Endothelial cell (in vitro differentiated cells): ENCODE data around the gene APBB1. TPM values are rescaled to one million over a fixed set of nuclear protein-coding genes. Genes with fewer than 3 reads are reported as not detected.

ENCODE experiments used
- DNase-seq: peaks from one replicate; pipeline ENCODE4 v3.0.0; 2021; ENCODE audit warnings: low spot score
- H3K27ac Mint-ChIP-seq: one replicate; pipeline ENCODE4 v1.8.0; 2021; ENCODE audit warnings: mixed read lengths, inconsistent platforms; ENCODE audit not compliant: unreplicated experiment
- H3K27me3 Mint-ChIP-seq: one replicate; pipeline ENCODE4 v1.8.0; 2021; ENCODE audit warnings: mild to moderate bottlenecking, moderate library complexity, mixed read lengths, inconsistent platforms; ENCODE audit not compliant: unreplicated experiment
- H3K36me3 Mint-ChIP-seq: one replicate; pipeline ENCODE4 v1.8.0; 2021; ENCODE audit warnings: mild to moderate bottlenecking, low read depth, mixed read lengths, inconsistent platforms; ENCODE audit not compliant: unreplicated experiment
- H3K4me1 Mint-ChIP-seq: one replicate; pipeline ENCODE4 v1.8.0; 2021; ENCODE audit warnings: mild to moderate bottlenecking, mixed read lengths, inconsistent platforms; ENCODE audit not compliant: unreplicated experiment
- H3K4me3 Mint-ChIP-seq: one replicate; pipeline ENCODE4 v1.8.0; 2021; ENCODE audit warnings: mild to moderate bottlenecking, mixed read lengths, inconsistent platforms; ENCODE audit not compliant: unreplicated experiment
- H3K9me3 Mint-ChIP-seq: one replicate; pipeline ENCODE4 v1.8.0; 2021; ENCODE audit warnings: mixed read lengths, inconsistent platforms; ENCODE audit not compliant: unreplicated experiment
- CTCF ChIP-seq: fragments of 200-600 bp; sonication (generic); IDR thresholded peaks from one replicate; pipeline ENCODE4 v1.5.0; 2021; ENCODE audit warnings: antibody characterized with exemption; ENCODE audit not compliant: unreplicated experiment
- total RNA-seq: library from RNA; stranded (reverse); fragmentation: NEBNext Ultra II Directional; extraction: Animal tissue kit (Norgen Biotek cat#: 25700); gene quantifications from one replicate; pipeline ENCODE4 v1.2.1, GENCODE V29; 2021; ENCODE audit not compliant: unreplicated experiment

APBB1 gene
- total RNA-seq, 1 donor from 2014 or later, result 43.6 TPM

GRCh38 chr11:6443269-6444003 lies 24.5 kb upstream of the APBB1 start:
- Mint-ChIP-seq H3K4me1 (peaks cover 6% of the 10 kb centered on the region), H3K36me3 (no peaks in the 10 kb centered on the region), H3K27ac (no peak overlapping the region), H3K27me3 (no peaks in the 10 kb centered on the region), H3K9me3 (no peaks in the 10 kb centered on the region), H3K4me3 (no peak overlapping the region)
- TF ChIP-seq CTCF, result peak; percentile 78
- DNase-seq, result peak; percentile 61

GRCh38 chr11:6442441-6442840 lies 23.5 kb upstream of the APBB1 start:
- H3K4me1 Mint-ChIP-seq, result peaks cover 6% of the 10 kb centered on the region
- no peaks in the 10 kb centered on the region for H3K9me3 Mint-ChIP-seq
- no peak overlapping the region for H3K4me3 Mint-ChIP-seq
- no peaks in the 10 kb centered on the region for H3K36me3 Mint-ChIP-seq
- DNase-seq, result no peak
- H3K27ac Mint-ChIP-seq, result no peak overlapping the region
- TF ChIP-seq CTCF, result no peak
- no peaks in the 10 kb centered on the region for H3K27me3 Mint-ChIP-seq

GRCh38 chr11:6440906-6441358 lies 22.0 kb upstream of the APBB1 start, which contains the start of gene HPX:
TSS of gene HPX (minus strand) at chr11:6440987. CDS start at chr11:6440963, 24 bp downstream.
- Mint-ChIP-seq H3K4me3 (no peak within 1 kb of the TSS), H3K9me3 (no peaks in the 10 kb centered on the region), H3K36me3 (no peaks in the 10 kb centered on the region), H3K27me3 (no peaks in the 10 kb centered on the region), H3K4me1 (peaks cover 2% of the 10 kb centered on the region), H3K27ac (no peak within 1 kb of the TSS)
- no peak for DNase-seq
- TF ChIP-seq CTCF, result no peak

- H3K9me3 Mint-ChIP-seq, result no peaks in the 10 kb centered on the region
- DNase-seq, result peak; percentile 61
- H3K36me3 Mint-ChIP-seq, result no peaks in the 10 kb centered on the region
- no peaks in the 10 kb centered on the region for H3K4me1 Mint-ChIP-seq
- TF ChIP-seq CTCF, result peak; percentile 47
- H3K27me3 Mint-ChIP-seq, result no peaks in the 10 kb centered on the region
- H3K27ac Mint-ChIP-seq, result no peak overlapping the region
- no peak overlapping the region for H3K4me3 Mint-ChIP-seq
These were observed 20.2 kb upstream of the APBB1 start for GRCh38 chr11:6438979-6439571.

GRCh38 chr11:6437993-6438392 lies 19.1 kb upstream of the APBB1 start:
- no peaks in the 10 kb centered on the region for H3K36me3 Mint-ChIP-seq
- no peak for DNase-seq
- TF ChIP-seq CTCF, result no peak
- no peaks in the 10 kb centered on the region for H3K27me3 Mint-ChIP-seq
- no peak overlapping the region for H3K4me3 Mint-ChIP-seq
- no peak overlapping the region for H3K27ac Mint-ChIP-seq
- no peaks in the 10 kb centered on the region for H3K9me3 Mint-ChIP-seq
- no peaks in the 10 kb centered on the region for H3K4me1 Mint-ChIP-seq
